H7 (cell line): ENCODE measurements around the gene TFDP3. TPM values are rescaled to one million over a fixed set of nuclear protein-coding genes. Genes with fewer than 3 reads are reported as not detected.

Experiments
- DNase-seq: peaks from one replicate; pipeline ENCODE4 v3.0.0; 2012
- H3K27me3 ChIP-seq: 2 replicates; pipeline ENCODE4 v1.6.0; 2011; ENCODE audit warnings: mild to moderate bottlenecking, low read length; ENCODE audit not compliant: control insufficient read depth, insufficient read depth
- H3K36me3 ChIP-seq: replicated peaks from 2 replicates; pipeline ENCODE4 v1.5.1; 2011; ENCODE audit warnings: low read length; ENCODE audit not compliant: control insufficient read depth, insufficient read depth
- H3K4me3 ChIP-seq: 2 replicates; pipeline ENCODE4 v1.5.1; 2011; ENCODE audit warnings: low read depth, mild to moderate bottlenecking, control low read depth, low read length, moderate library complexity; ENCODE audit not compliant: insufficient read depth
- total RNA-seq: library from RNA; depleted of rRNA; stranded (reverse); fragments of >200 nt; shearing (Covaris generic); gene quantifications from 2 replicates; pipeline ENCODE4 v1.2.3, GENCODE V29; 2014

The TFDP3 gene
- total RNA-seq, 1 experiment from 2014 or later = not detected

GRCh38 chrX:133215017-133215416 is 3.1 kb downstream of the TFDP3 start:
- Histone ChIP-seq H3K27me3 (no peaks in the 10 kb centered on the region), H3K36me3 (no peaks in the 10 kb centered on the region), H3K4me3 (no peak overlapping the region)
- DNase-seq = no peak

GRCh38 chrX:133214301-133214700 is 3.9 kb downstream of the TFDP3 start:
- Histone ChIP-seq H3K36me3 (no peaks in the 10 kb centered on the region), H3K27me3 (no peaks in the 10 kb centered on the region), H3K4me3 (no peak overlapping the region)
- no peak for DNase-seq

GRCh38 chrX:133213117-133213516 is 5.0 kb downstream of the TFDP3 start:
- H3K36me3 ChIP-seq = no peaks in the 10 kb centered on the region
- H3K27me3 ChIP-seq = no peaks in the 10 kb centered on the region
- H3K4me3 ChIP-seq = no peak overlapping the region
- DNase-seq = peak; percentile 40

- H3K36me3 ChIP-seq = no peaks in the 10 kb centered on the region
- DNase-seq = no peak
Measured at GRCh38 chrX:133207751-133208150, 10.4 kb downstream of the TFDP3 start.

GRCh38 chrX:133191739-133192039 is 26.5 kb downstream of the TFDP3 start:
- Histone ChIP-seq H3K36me3 (no peaks in the 10 kb centered on the region), H3K27me3 (no peaks in the 10 kb centered on the region), H3K4me3 (no peak overlapping the region)
- no peak for DNase-seq

More at GRCh38 chrX:133207751-133208150, 10.4 kb downstream of the TFDP3 start:
- H3K27me3 ChIP-seq = no peaks in the 10 kb centered on the region
- H3K4me3 ChIP-seq = no peak overlapping the region

GRCh38 chrX:133190877-133191738 is 27.0 kb downstream of the TFDP3 start:
- no peak for DNase-seq
- no peaks in the 10 kb centered on the region for H3K36me3 ChIP-seq
- H3K4me3 ChIP-seq = no peak overlapping the region
- H3K27me3 ChIP-seq = no peaks in the 10 kb centered on the region

- no peaks in the 10 kb centered on the region for H3K27me3 ChIP-seq
- H3K36me3 ChIP-seq = no peaks in the 10 kb centered on the region
- no peak for DNase-seq
- H3K4me3 ChIP-seq = no peak overlapping the region
Measured at GRCh38 chrX:133189195-133189594, 29.0 kb downstream of the TFDP3 start.

GRCh38 chrX:133188631-133189030 is 29.5 kb downstream of the TFDP3 start:
- Histone ChIP-seq H3K27me3 (no peaks in the 10 kb centered on the region), H3K36me3 (no peaks in the 10 kb centered on the region), H3K4me3 (no peak overlapping the region)
- no peak for DNase-seq

GRCh38 chrX:133185938-133186337 is 32.2 kb downstream of the TFDP3 start:
- Histone ChIP-seq H3K4me3 (no peak overlapping the region), H3K27me3 (no peaks in the 10 kb centered on the region), H3K36me3 (no peaks in the 10 kb centered on the region)
- no peak for DNase-seq

- Histone ChIP-seq H3K4me3 (no peak overlapping the region), H3K27me3 (no peaks in the 10 kb centered on the region), H3K36me3 (no peaks in the 10 kb centered on the region)
- DNase-seq = no peak
Measured at GRCh38 chrX:133185119-133185518, 33.0 kb downstream of the TFDP3 start.

- no peak for DNase-seq
- Histone ChIP-seq H3K36me3 (no peaks in the 10 kb centered on the region), H3K4me3 (no peak overlapping the region), H3K27me3 (no peaks in the 10 kb centered on the region)
Measured at GRCh38 chrX:133183806-133184205, 34.3 kb downstream of the TFDP3 start.

- no peak overlapping the region for H3K4me3 ChIP-seq
- no peaks in the 10 kb centered on the region for H3K27me3 ChIP-seq
- no peaks in the 10 kb centered on the region for H3K36me3 ChIP-seq
- no peak for DNase-seq
Measured at GRCh38 chrX:133179500-133179899, 38.7 kb downstream of the TFDP3 start.

- Histone ChIP-seq H3K36me3 (no peaks in the 10 kb centered on the region), H3K4me3 (no peak overlapping the region), H3K27me3 (no peaks in the 10 kb centered on the region)
- no peak for DNase-seq
Measured at GRCh38 chrX:133177202-133177601, 41.0 kb downstream of the TFDP3 start.

- no peaks in the 10 kb centered on the region for H3K36me3 ChIP-seq
- no peak overlapping the region for H3K4me3 ChIP-seq
- H3K27me3 ChIP-seq = no peaks in the 10 kb centered on the region
- no peak for DNase-seq
Measured at GRCh38 chrX:133175605-133176004, 42.5 kb downstream of the TFDP3 start.

- Histone ChIP-seq H3K4me3 (no peak overlapping the region), H3K27me3 (no peaks in the 10 kb centered on the region), H3K36me3 (no peaks in the 10 kb centered on the region)
- DNase-seq = no peak
Measured at GRCh38 chrX:133175162-133175561, 43.0 kb downstream of the TFDP3 start.
